GM23248 (cell line): ENCODE results near the gene ROR1. TPM values are rescaled to one million over a fixed set of nuclear protein-coding genes. Genes with fewer than 3 reads are reported as not detected.

ENCODE experiments used
- DNase-seq: peaks from one replicate; pipeline ENCODE4 v3.0.0-alpha.2; 2015
- H2AFZ ChIP-seq: fragments of 200-600 bp; sonication (generic); 2 replicates; pipeline ENCODE4 v1.6.1; 2016; ENCODE audit warnings: antibody characterized with exemption
- H3F3A ChIP-seq: fragments of 200-600 bp; sonication (generic); 2 replicates; pipeline ENCODE4 v1.6.1; 2016; ENCODE audit warnings: mild to moderate bottlenecking, antibody characterized with exemption, mixed run types; ENCODE audit not compliant: insufficient read depth
- H3K27ac ChIP-seq: fragments of 200-600 bp; sonication (generic); 2 replicates; pipeline ENCODE4 v1.5.1; 2016; ENCODE audit warnings: mild to moderate bottlenecking
- H3K27me3 ChIP-seq: fragments of 200-600 bp; sonication (generic); replicated peaks from 2 replicates; pipeline ENCODE4 v1.6.1; 2016; ENCODE audit warnings: mild to moderate bottlenecking; ENCODE audit not compliant: insufficient read depth
- H3K36me3 ChIP-seq: fragments of 200-600 bp; sonication (generic); 2 replicates; pipeline ENCODE4 v1.6.1; 2016; ENCODE audit warnings: low read depth, mild to moderate bottlenecking
- H3K4me1 ChIP-seq: fragments of 200-600 bp; sonication (generic); 2 replicates; pipeline ENCODE4 v1.6.1; 2016; ENCODE audit warnings: mild to moderate bottlenecking; ENCODE audit not compliant: insufficient read depth
- H3K4me2 ChIP-seq: fragments of 200-600 bp; sonication (generic); one replicate; pipeline ENCODE4 v1.6.1; 2016; ENCODE audit warnings: mild to moderate bottlenecking; ENCODE audit not compliant: unreplicated experiment
- H3K4me3 ChIP-seq: fragments of 200-600 bp; sonication (generic); 2 replicates; pipeline ENCODE4 v1.5.1; 2016; ENCODE audit warnings: mild to moderate bottlenecking
- H3K79me2 ChIP-seq: fragments of 200-600 bp; sonication (generic); 2 replicates; pipeline ENCODE4 v1.6.1; 2016; ENCODE audit warnings: mild to moderate bottlenecking; ENCODE audit not compliant: insufficient read depth
- H3K9ac ChIP-seq: fragments of 200-600 bp; sonication (generic); 2 replicates; pipeline ENCODE4 v1.6.1; 2016; ENCODE audit warnings: mild to moderate bottlenecking
- H3K9me2 ChIP-seq: fragments of 200-600 bp; sonication (generic); 2 replicates; pipeline ENCODE4 v1.6.1; 2016; ENCODE audit warnings: mixed run types, mild to moderate bottlenecking, moderate library complexity; ENCODE audit not compliant: insufficient read depth
- H3K9me3 ChIP-seq: fragments of 200-600 bp; sonication (generic); one replicate; pipeline ENCODE4 v1.6.1; 2017; ENCODE audit warnings: low read depth
- H4K20me1 ChIP-seq: fragments of 200-600 bp; sonication (generic); 2 replicates; pipeline ENCODE4 v1.6.0; 2016; ENCODE audit not compliant: insufficient read depth
- EZH2 ChIP-seq: fragments of 200-600 bp; sonication (generic); IDR thresholded peaks from 2 replicates; pipeline ENCODE4 v1.6.1; 2018; ENCODE audit warnings: antibody characterized with exemption, mild to moderate bottlenecking; ENCODE audit not compliant: insufficient read depth, poor library complexity, severe bottlenecking
- EZH2phosphoT487 ChIP-seq: fragments of 200-600 bp; sonication (generic); IDR thresholded peaks from 2 replicates; pipeline ENCODE4 v1.6.1; 2018; ENCODE audit warnings: antibody characterized with exemption, moderate library complexity, mild to moderate bottlenecking, low read depth; ENCODE audit not compliant: insufficient read depth
- WGBS, 2 experiments: methylation state at CpG; one replicate each; pipeline ENCODE4 v1.1.6; 2015 to 2017; ENCODE audit warnings: low lambda C conversion rate in 2 of 2, low coverage in 1 of 2; ENCODE audit errors: missing lambda C conversion rate in 2 of 2; 5-methylcytosine and 5-hydroxymethylcytosine counted together
- in situ Hi-C: fragments of 300-500 bp; cut with MboI; formaldehyde crosslinking; loops from 2 replicates; pipeline ENCODE4 v1.15.0; 2020
- polyA plus RNA-seq: library from polyadenylated mRNA; unstranded; fragments of >200 nt; fragmentation: Nextera tagmentation; extraction: Ambion mirVana; gene quantifications from 2 replicates; pipeline ENCODE4 v1.2.1, GENCODE V29; 2016
- total RNA-seq: library from RNA; depleted of rRNA; stranded (reverse); fragments of >200 nt; shearing (Covaris generic); gene quantifications from 2 replicates; pipeline ENCODE4 v1.2.3, GENCODE V29; 2014

Gene ROR1
- total and polyA plus RNA-seq, 2 experiments from 2014 or later = 12.0 to 13.3 TPM

DNA sequence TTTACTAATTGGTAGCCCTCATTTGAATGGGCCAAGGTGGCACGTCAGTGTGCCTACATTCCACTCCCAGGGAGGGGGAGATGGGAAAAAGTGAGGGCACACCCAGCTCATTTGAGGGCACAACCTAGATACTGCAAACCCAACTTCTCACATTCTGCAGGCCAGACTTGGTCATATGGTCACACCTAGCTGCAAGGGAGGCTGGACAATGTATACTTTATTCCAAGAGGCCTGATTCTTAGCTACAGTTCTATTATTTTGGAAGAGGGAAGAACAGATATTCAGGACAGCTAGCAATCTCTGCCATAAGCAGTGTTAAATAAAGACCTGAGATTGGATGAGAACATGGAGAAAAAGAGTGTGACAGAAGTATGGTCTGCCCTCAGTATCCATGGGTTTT, 180.4 kb downstream of the ROR1 start:
- DNase-seq = no peak
- H3K36me3 ChIP-seq = no peaks in the 10 kb centered on the region
- H3K79me2 ChIP-seq = no peaks in the 10 kb centered on the region
- H3F3A ChIP-seq = no peaks in the 10 kb centered on the region
- no peaks in the 10 kb centered on the region for H3K9me2 ChIP-seq
- H3K9ac ChIP-seq = no peak overlapping the region
- no peak overlapping the region for H2AFZ ChIP-seq
- H4K20me1 ChIP-seq = no peaks in the 10 kb centered on the region
- H3K27ac ChIP-seq = no peak overlapping the region
- 81 to 90% methylated on average over 1 of the region's 1 CpG for WGBS, 2 experiments
- no peaks in the 10 kb centered on the region for H3K27me3 ChIP-seq
- in situ Hi-C loops = no loop called here
- no peak overlapping the region for H3K4me3 ChIP-seq
- H3K9me3 ChIP-seq = no peaks in the 10 kb centered on the region
- TF ChIP-seq EZH2 = no peak
- no peak for TF ChIP-seq EZH2phosphoT487
- H3K4me2 ChIP-seq = no peak overlapping the region
- H3K4me1 ChIP-seq = peaks cover 24% of the 10 kb centered on the region

DNA sequence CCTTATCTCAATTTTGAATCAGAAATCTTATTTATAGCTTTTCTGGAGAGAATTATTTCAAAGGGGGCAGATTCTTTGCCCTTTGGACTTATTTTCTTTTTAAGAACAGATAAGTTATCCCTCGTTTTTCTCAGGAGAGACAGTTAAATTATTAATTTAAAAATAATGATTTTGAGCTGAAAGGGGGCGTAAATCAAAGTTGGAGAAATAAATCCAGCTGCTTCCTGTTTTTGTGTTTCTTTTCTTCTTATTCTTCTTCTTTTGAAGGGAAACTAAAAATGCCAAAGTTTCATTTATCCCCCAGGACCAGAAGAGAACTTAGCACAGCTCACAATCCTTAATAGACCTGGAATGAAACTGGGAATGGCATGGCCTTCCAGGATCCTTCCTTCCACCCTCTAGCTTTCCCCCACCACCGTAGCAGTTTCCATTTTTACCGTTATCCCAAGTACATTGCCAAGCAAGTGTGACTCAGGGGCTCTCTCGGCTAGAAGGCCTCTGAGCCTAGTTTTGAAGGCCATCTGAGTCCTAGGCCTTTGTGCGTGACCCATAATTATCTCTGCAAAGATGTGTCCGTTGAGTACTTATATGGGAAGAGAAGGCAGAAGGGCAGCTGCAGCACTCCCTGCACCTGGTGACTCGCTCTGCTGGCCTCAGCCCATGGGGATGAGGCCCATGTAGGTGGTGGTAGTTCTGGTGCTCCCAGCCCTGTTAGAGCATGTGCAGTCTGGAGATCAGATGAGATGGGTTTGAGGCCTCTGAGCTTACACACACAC, 181.7 kb downstream of the ROR1 start:
- Histone ChIP-seq H3F3A (no peaks in the 10 kb centered on the region), H3K4me2 (no peak overlapping the region), H3K27me3 (no peaks in the 10 kb centered on the region), H3K4me3 (no peak overlapping the region), H3K9ac (no peak overlapping the region), H2AFZ (no peak overlapping the region), H3K79me2 (no peaks in the 10 kb centered on the region), H3K9me3 (no peaks in the 10 kb centered on the region), H3K27ac (no peak overlapping the region), H3K4me1 (peaks cover 13% of the 10 kb centered on the region), H4K20me1 (no peaks in the 10 kb centered on the region), H3K36me3 (no peaks in the 10 kb centered on the region), H3K9me2 (no peaks in the 10 kb centered on the region)
- no peak for TF ChIP-seq EZH2phosphoT487
- no peak for TF ChIP-seq EZH2
- 85 to 86% methylated on average over 8 of the region's 8 CpGs for WGBS, 2 experiments
- in situ Hi-C loops = no loop called here
- DNase-seq = peak; percentile 20

DNA sequence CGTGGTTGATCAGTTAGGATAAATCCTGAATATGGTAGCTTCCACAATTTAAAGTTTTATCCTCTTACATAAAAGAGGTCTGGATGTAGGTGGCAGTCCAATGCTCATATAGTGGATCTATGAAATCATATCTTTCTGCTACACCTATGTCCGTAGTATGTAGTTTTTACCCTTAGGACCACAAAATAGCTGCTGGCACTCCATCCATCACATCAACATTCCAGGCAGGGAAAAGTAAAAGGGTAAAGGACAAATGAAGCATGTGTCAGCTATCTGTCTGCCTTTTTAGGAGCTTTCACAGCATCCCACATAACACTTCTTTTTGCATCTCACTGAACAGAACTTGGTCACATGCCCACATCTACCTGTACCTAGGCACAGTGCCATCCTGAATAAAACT, 184.7 kb downstream of the ROR1 start:
- Histone ChIP-seq H3K79me2 (no peaks in the 10 kb centered on the region), H3K4me2 (no peak overlapping the region), H3K9ac (no peak overlapping the region), H3K9me3 (no peaks in the 10 kb centered on the region), H3K27me3 (no peaks in the 10 kb centered on the region), H3K36me3 (no peaks in the 10 kb centered on the region), H4K20me1 (no peaks in the 10 kb centered on the region), H3F3A (no peaks in the 10 kb centered on the region), H2AFZ (no peak overlapping the region), H3K4me3 (no peak overlapping the region), H3K4me1 (no peaks in the 10 kb centered on the region), H3K27ac (no peak overlapping the region), H3K9me2 (no peaks in the 10 kb centered on the region)
- 74 to 75% methylated on average over 2 of the region's 2 CpGs for WGBS, 2 experiments
- in situ Hi-C loops = no loop called here
- TF ChIP-seq EZH2phosphoT487 = no peak
- TF ChIP-seq EZH2 = no peak
- no peak for DNase-seq

DNA sequence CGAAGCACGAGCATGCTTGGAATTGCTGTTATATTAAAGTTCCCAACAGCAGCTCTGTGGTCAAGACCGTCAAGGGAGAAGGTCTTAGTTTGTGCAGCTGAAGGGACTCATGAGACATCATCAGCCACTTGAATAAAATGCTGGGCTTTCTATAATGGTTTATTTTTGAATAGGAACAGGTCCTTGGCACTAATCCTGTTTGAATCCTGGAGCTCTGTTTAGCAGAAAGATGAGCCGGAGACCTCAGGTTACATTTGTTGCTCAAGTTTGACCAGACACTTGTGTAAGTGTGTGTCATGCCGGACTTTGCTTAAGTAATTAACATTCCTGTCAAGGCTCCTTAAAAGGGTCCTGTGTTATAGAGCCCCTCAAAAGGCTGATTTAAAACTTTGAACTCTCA, 186.5 kb downstream of the ROR1 start:
- WGBS, 2 experiments = 87 to 90% methylated on average over 5 of the region's 5 CpGs
- Histone ChIP-seq H3K4me2 (no peak overlapping the region), H3K27ac (no peak overlapping the region), H3K4me3 (no peak overlapping the region), H3K27me3 (no peaks in the 10 kb centered on the region), H3K9me2 (no peaks in the 10 kb centered on the region), H4K20me1 (no peaks in the 10 kb centered on the region), H3K79me2 (no peaks in the 10 kb centered on the region), H3K9ac (no peak overlapping the region), H2AFZ (no peak overlapping the region), H3K36me3 (no peaks in the 10 kb centered on the region), H3F3A (no peaks in the 10 kb centered on the region), H3K4me1 (no peaks in the 10 kb centered on the region), H3K9me3 (no peaks in the 10 kb centered on the region)
- in situ Hi-C loops = no loop called here
- TF ChIP-seq EZH2phosphoT487 = no peak
- TF ChIP-seq EZH2 = no peak
- peak; percentile 16 for DNase-seq

DNA sequence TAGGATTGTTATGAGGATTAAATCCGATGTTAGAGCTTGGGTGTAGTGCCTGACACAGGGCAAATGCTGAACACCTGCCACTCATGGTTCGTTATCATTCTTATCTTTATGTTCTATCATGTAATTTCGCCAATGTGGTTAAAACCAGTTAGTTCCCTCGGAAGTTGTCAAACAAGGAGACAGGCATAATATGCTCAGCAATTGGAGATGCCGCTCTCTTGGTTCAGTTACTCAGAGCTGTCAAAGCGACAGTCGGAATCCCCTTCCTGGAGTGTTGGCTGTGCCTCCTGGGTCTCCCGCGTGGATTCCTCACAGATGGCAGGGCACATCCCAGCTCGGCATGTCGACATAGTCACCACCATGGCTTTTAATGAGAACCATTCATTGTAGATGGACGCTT, 192.2 kb downstream of the ROR1 start:
- in situ Hi-C loops = no loop called here
- no peak overlapping the region for H2AFZ ChIP-seq
- H3K27ac ChIP-seq = no peak overlapping the region
- H3K79me2 ChIP-seq = no peaks in the 10 kb centered on the region
- no peaks in the 10 kb centered on the region for H4K20me1 ChIP-seq
- no peaks in the 10 kb centered on the region for H3K27me3 ChIP-seq
- no peaks in the 10 kb centered on the region for H3K9me3 ChIP-seq
- H3F3A ChIP-seq = peaks cover 17% of the 10 kb centered on the region
- DNase-seq = no peak
- peaks cover 22% of the 10 kb centered on the region for H3K4me1 ChIP-seq
- no peak overlapping the region for H3K4me3 ChIP-seq
- TF ChIP-seq EZH2phosphoT487 (no peak), EZH2 (no peak)
- no peak overlapping the region for H3K9ac ChIP-seq
- no peaks in the 10 kb centered on the region for H3K9me2 ChIP-seq
- no peaks in the 10 kb centered on the region for H3K36me3 ChIP-seq
- WGBS, 2 experiments = 70 to 72% methylated on average over 12 of the region's 12 CpGs
- no peak overlapping the region for H3K4me2 ChIP-seq
